K562 (cell line): ENCODE results near the gene EME2. TPM values are rescaled to one million over a fixed set of nuclear protein-coding genes. Genes with fewer than 3 reads are reported as not detected.

Experiments
- BDP1 ChIP-seq: IDR thresholded peaks from 3 replicates; pipeline ENCODE4 v1.6.1; 2011; ENCODE audit not compliant: insufficient read length, insufficient read depth
- BRCA1 ChIP-seq, 2 experiments: fragments of 450-650 bp in 1 of 2; sonication (generic) in 1 of 2; formaldehyde crosslinking in 1 of 2; IDR thresholded peaks; 2 replicates each; pipeline versions ENCODE4 v1.5.0 to v1.6.1; 2017 to 2020; ENCODE audit warnings: mild to moderate bottlenecking in 1 of 2, missing genetic modification reagents in 1 of 2
- FOSL1 ChIP-seq: fragments of 200-800 bp; sonication (Bioruptor generic); conservative IDR thresholded peaks from 2 replicates; pipeline ENCODE4 v1.6.1; 2016; ENCODE audit warnings: missing genetic modification characterization, missing compliant biosample characterization
- KAT2B ChIP-seq: IDR thresholded peaks from one replicate; pipeline ENCODE4 v1.6.1; 2012; ENCODE audit warnings: low read depth, mild to moderate bottlenecking, control low read depth, inconsistent platforms, low read length, moderate library complexity
- SMAD2 ChIP-seq: fragments of 150-350 bp; IDR thresholded peaks from 2 replicates; pipeline ENCODE4 v1.6.1; 2014; ENCODE audit warnings: low read depth, mild to moderate bottlenecking, low read length
- SRSF9 ChIP-seq: fragments of 200-400 bp; formaldehyde crosslinking; IDR thresholded peaks from 2 replicates; pipeline ENCODE4 v1.6.1; 2017; ENCODE audit warnings: low read depth, low read length, borderline replicate concordance
- TFAP4 ChIP-seq: sonication (generic); formaldehyde crosslinking; IDR thresholded peaks from 2 replicates; pipeline ENCODE4 v1.8.0; 2022; ENCODE audit warnings: missing genetic modification reagents, mild to moderate bottlenecking, moderate library complexity, borderline replicate concordance
- USF2 ChIP-seq: sonication (generic); formaldehyde crosslinking; IDR thresholded peaks from 2 replicates; pipeline ENCODE4 v1.5.0; 2020; ENCODE audit warnings: missing genetic modification reagents
- VEZF1 ChIP-seq: fragments of 200-800 bp; sonication (Bioruptor generic); IDR thresholded peaks from 2 replicates; pipeline ENCODE4 v1.6.1; 2017; ENCODE audit warnings: missing genetic modification characterization, missing compliant biosample characterization
- XRCC3 ChIP-seq: fragments of 450-650 bp; IDR thresholded peaks from 2 replicates; pipeline ENCODE4 v1.6.1; 2017; ENCODE audit warnings: mild to moderate bottlenecking, moderate library complexity
- ZBTB34 ChIP-seq: fragments of 250-450 bp; sonication (Bioruptor Pico); IDR thresholded peaks from 2 replicates; pipeline ENCODE4 v1.8.0; 2021; ENCODE audit warnings: mild to moderate bottlenecking, moderate library complexity
- ZBTB49 ChIP-seq: sonication (generic); formaldehyde crosslinking; IDR thresholded peaks from 2 replicates; pipeline ENCODE4 v1.8.0; 2022; ENCODE audit warnings: missing genetic modification reagents, mild to moderate bottlenecking, borderline replicate concordance
- ZNF511 ChIP-seq: sonication (generic); formaldehyde crosslinking; IDR thresholded peaks from 2 replicates; pipeline ENCODE4 v1.8.0; 2022; ENCODE audit warnings: mild to moderate bottlenecking, missing genetic modification reagents
- ZNF639 ChIP-seq, 2 experiments: fragments of 200-800 bp in 1 of 2; sonication (Bioruptor generic) in 1 of 2; sonication (generic) in 1 of 2; formaldehyde crosslinking in 1 of 2; IDR thresholded peaks in 1 of 2; conservative IDR thresholded peaks in 1 of 2; 2 replicates each; pipeline versions ENCODE4 v1.5.0 to v1.6.1; 2016 to 2020; ENCODE audit warnings: missing compliant biosample characterization in 1 of 2, missing genetic modification characterization in 1 of 2, missing genetic modification reagents in 1 of 2
- ZNF76 ChIP-seq: fragments of 250-450 bp; sonication (Bioruptor Pico); IDR thresholded peaks from 2 replicates; pipeline ENCODE4 v1.4.0; 2020; ENCODE audit warnings: mild to moderate bottlenecking, moderate library complexity, borderline replicate concordance
- ZZZ3 ChIP-seq: fragments of 450-650 bp; IDR thresholded peaks from 2 replicates; pipeline ENCODE4 v1.6.1; 2016; ENCODE audit warnings: antibody characterized with exemption, mild to moderate bottlenecking, moderate library complexity
- polyA plus RNA-seq, 8 experiments: library from polyadenylated mRNA; depleted of rRNA in 4 of 8; stranded (reverse) in 5 of 8; unstranded in 3 of 8; fragments of >200 nt; fragmentation: Nextera tagmentation in 2 of 8; fragmentation: Illumina TruSeq in 1 of 8; extraction: Ambion mirVana in 2 of 8; extraction: Trizol in 1 of 8; gene quantifications; 2 replicates each; pipeline versions ENCODE4 v1.2.1 to v1.2.3, GENCODE V29; 2011 to 2014; ENCODE audit warnings: inconsistent platforms in 1 of 8, missing spikeins in 1 of 8
- total RNA-seq, 7 experiments: library from RNA; depleted of rRNA in 6 of 7; stranded (reverse); fragments of >200 nt in 6 of 7; fragmentation: Illumina TruSeq in 2 of 7; extraction: Trizol in 2 of 7; gene quantifications; 2 replicates each; pipeline versions ENCODE4 v1.2.1 to v1.2.3, GENCODE V29; 2011 to 2021; ENCODE audit warnings: low replicate concordance in 1 of 7

Gene EME2
- total and polyA plus RNA-seq, 9 of the 15 experiments (the other 6 are each of a cell fraction or from before 2014, with no cell fraction given), result 0.35 to 19.9 (median 3.5) TPM

GRCh38 chr16:1771864-1772361 lies 697 bp upstream of the EME2 start (continued):
- TF ChIP-seq ZNF639 (CRISPR knock-in tag; conservative IDR thresholded peaks at IDR 0.05 in 1 of 2, IDR thresholded peaks at IDR 0.05 in 1 of 2), result peak in 1 of 2 experiments; percentile 56; a peak in 1 of 4 replicates
- no peak for TF ChIP-seq FOSL1 (tag)
- TF ChIP-seq BRCA1 (IDR thresholded peaks at IDR 0.05), result no peak
- 0 out of 2 replicates have a peak, but pooled peaks have one; percentile 22 for TF ChIP-seq BRCA1 (CRISPR knock-in tag; IDR thresholded peaks at IDR 0.05)
- no peak for TF ChIP-seq USF2
- TF ChIP-seq XRCC3, result no peak
- TF ChIP-seq SRSF9, result no peak
- 0 out of 2 replicates have a peak, but pooled peaks have one; percentile 30 for TF ChIP-seq ZBTB49
- no peak for TF ChIP-seq ZBTB34 (CRISPR knock-in tag)
- TF ChIP-seq ZNF76 (CRISPR knock-in tag), result no peak
- no peak for TF ChIP-seq BDP1
- no peak for TF ChIP-seq SMAD2
- TF ChIP-seq ZZZ3, result no peak
- TF ChIP-seq VEZF1 (CRISPR knock-in tag), result peak; percentile 63
- TF ChIP-seq KAT2B, result no peak
- TF ChIP-seq TFAP4, result peak; percentile 44
- TF ChIP-seq ZNF511 (CRISPR knock-in tag), result peak; percentile 51; the same call in 1 of the 2 replicates
